Lower lobe of right lung (tissue), 2 donors: ENCODE measurements around the gene MEG3. TPM values are rescaled to one million over a fixed set of nuclear protein-coding genes. Genes with fewer than 3 reads are reported as not detected.

Source experiments
- ATAC-seq, 2 donors: fragments of 200-7000 bp; cut with Tn5 transposase; one replicate each; pipeline ENCODE4 v1.9.1; 2020 to 2022; ENCODE audit warnings: mild to moderate bottlenecking in 2 of 2, moderate library complexity in 2 of 2
- DNase-seq: peaks from one replicate; pipeline ENCODE4 v3.0.0-alpha.2; 2020
- H3K27ac ChIP-seq: fragments of 200-600 bp; one replicate; pipeline ENCODE4 v1.8.0; 2022
- H3K27me3 ChIP-seq: fragments of 200-600 bp; one replicate; pipeline ENCODE4 v1.8.0; 2022; ENCODE audit warnings: low read depth
- H3K36me3 ChIP-seq: fragments of 200-600 bp; one replicate; pipeline ENCODE4 v1.8.0; 2022; ENCODE audit warnings: mild to moderate bottlenecking
- H3K4me1 ChIP-seq: fragments of 200-600 bp; one replicate; pipeline ENCODE4 v1.8.0; 2022
- H3K4me3 ChIP-seq: fragments of 200-600 bp; one replicate; pipeline ENCODE4 v1.8.0; 2022; ENCODE audit warnings: mild to moderate bottlenecking
- H3K9me3 ChIP-seq: fragments of 200-600 bp; one replicate; pipeline ENCODE4 v1.8.0; 2022
- CTCF ChIP-seq: fragments of 200-600 bp; IDR thresholded peaks from one replicate; pipeline ENCODE4 v1.8.0; 2022; ENCODE audit warnings: antibody characterized with exemption, mild to moderate bottlenecking
- intact Hi-C: fragments of 100-400 bp; cut with DNase I; formaldehyde crosslinking; loops from one replicate; pipeline ENCODE4 v1.11.0; 2022
- total RNA-seq: library from RNA; stranded (reverse); fragmentation: NEBNext Ultra II Directional; extraction: Animal tissue kit (Norgen Biotek cat#: 25700); gene quantifications from one replicate; pipeline ENCODE4 v1.2.1, GENCODE V29; 2021
- donor health status: DM: no; HTN: yes; CAD: no; lungs with severe emphysema.

Gene MEG3
- total RNA-seq, 1 donor from 2014 or later: 16.6 TPM

- peaks cover 12% of the 10 kb centered on the region for H3K27me3 ChIP-seq
- no peaks in the 10 kb centered on the region for H3K36me3 ChIP-seq
- intact Hi-C loops: no loop called here
- no peak overlapping the region for H3K4me3 ChIP-seq
- no peaks in the 10 kb centered on the region for H3K9me3 ChIP-seq
- ATAC-seq (no peak), DNase-seq (peak; percentile 33)
- no peaks in the 10 kb centered on the region for H3K4me1 ChIP-seq
- no peak overlapping the region for H3K27ac ChIP-seq
- no peak for TF ChIP-seq CTCF
Measured at GRCh38 chr14:100891501-100892445, 65.9 kb downstream of the MEG3 start.

- no peak for ATAC-seq
- intact Hi-C loops: no loop called here
- no peak for DNase-seq
- H3K9me3 ChIP-seq: no peaks in the 10 kb centered on the region
- no peaks in the 10 kb centered on the region for H3K36me3 ChIP-seq
- no peak overlapping the region for H3K27ac ChIP-seq
- H3K4me1 ChIP-seq: no peaks in the 10 kb centered on the region
- TF ChIP-seq CTCF: no peak
- H3K27me3 ChIP-seq: peaks cover 5% of the 10 kb centered on the region
- no peak overlapping the region for H3K4me3 ChIP-seq
Measured at GRCh38 chr14:100892496-100893227, 66.7 kb downstream of the MEG3 start.

- Histone ChIP-seq H3K4me3 (no peak overlapping the region), H3K4me1 (no peaks in the 10 kb centered on the region), H3K27me3 (peaks cover 4% of the 10 kb centered on the region), H3K9me3 (no peaks in the 10 kb centered on the region), H3K36me3 (no peaks in the 10 kb centered on the region), H3K27ac (no peak overlapping the region)
- TF ChIP-seq CTCF: no peak
- intact Hi-C loops: no loop called here
- ATAC-seq (no peak), DNase-seq (no peak)
Measured at GRCh38 chr14:100893228-100893601, 67.3 kb downstream of the MEG3 start.

GRCh38 chr14:100893760-100894159 lies 67.8 kb downstream of the MEG3 start:
- H3K4me3 ChIP-seq: no peak overlapping the region
- no peak for TF ChIP-seq CTCF
- intact Hi-C loops: no loop called here
- H3K27ac ChIP-seq: no peak overlapping the region
- peak; percentile 31 for DNase-seq
- ATAC-seq: no peak
- no peaks in the 10 kb centered on the region for H3K9me3 ChIP-seq
- H3K4me1 ChIP-seq: no peaks in the 10 kb centered on the region
- no peaks in the 10 kb centered on the region for H3K36me3 ChIP-seq
- peaks cover 8% of the 10 kb centered on the region for H3K27me3 ChIP-seq

GRCh38 chr14:100894416-100894815 lies 68.5 kb downstream of the MEG3 start:
- ATAC-seq (no peak), DNase-seq (peak; percentile 14)
- H3K27me3 ChIP-seq: peaks cover 15% of the 10 kb centered on the region
- H3K4me1 ChIP-seq: peaks cover 5% of the 10 kb centered on the region
- H3K4me3 ChIP-seq: no peak overlapping the region
- H3K27ac ChIP-seq: no peak overlapping the region
- TF ChIP-seq CTCF: no peak
- no peaks in the 10 kb centered on the region for H3K36me3 ChIP-seq
- H3K9me3 ChIP-seq: no peaks in the 10 kb centered on the region
- intact Hi-C loops: no loop called here
